HG03175 (cell line): ENCODE data around the gene WDR45.
A peak's percentile ranks its signal among the peaks of the same experiment; 100 is the strongest.

ENCODE experiments used
- ATAC-seq: cut with Tn5 transposase; IDR thresholded peaks from one replicate; pipeline ENCODE4 v1.9.1; 2021; ENCODE audit warnings: mild to moderate bottlenecking, moderate library complexity; ENCODE audit not compliant: unreplicated experiment

The WDR45 gene

GRCh38 chrX:49053223-49054072 lies 26.2 kb downstream of the WDR45 start:
- ATAC-seq = no peak

GRCh38 chrX:49043987-49044281 lies 35.8 kb downstream of the WDR45 start:
- no peak for ATAC-seq

GRCh38 chrX:49043220-49043986 lies 36.3 kb downstream of the WDR45 start, which contains the start of gene TFE3:
Gene TFE3, minus strand, starts transcription at chrX:49043357. Its CDS starts 131 bp downstream, at chrX:49043226.
- ATAC-seq = peak; percentile 95

GRCh38 chrX:49042581-49043219 lies 37.0 kb downstream of the WDR45 start:
- ATAC-seq = no peak

GRCh38 chrX:49041744-49042580 lies 37.7 kb downstream of the WDR45 start:
- ATAC-seq = no peak

GRCh38 chrX:49040376-49040955 lies 39.2 kb downstream of the WDR45 start:
- ATAC-seq = no peak

GRCh38 chrX:49039598-49040375 lies 39.9 kb downstream of the WDR45 start:
- no peak for ATAC-seq

- ATAC-seq = no peak
Observed at GRCh38 chrX:49037883-49038475, 41.7 kb downstream of the WDR45 start.

GRCh38 chrX:49030283-49030682 lies 49.4 kb downstream of the WDR45 start:
- ATAC-seq = no peak

- ATAC-seq = no peak
Observed at GRCh38 chrX:49029876-49030275, 49.8 kb downstream of the WDR45 start.
